SK-N-SH treated with all-trans-retinoic acid at 6 μM for 48 hours (cell line): ENCODE data around the gene SMCHD1.

Experiments
- ATAC-seq: fragments of 200-7000 bp; cut with Tn5 transposase; 3 replicates; pipeline ENCODE4 v1.9.1; 2020; ENCODE audit warnings: mild to moderate bottlenecking, moderate library complexity
- ARNTL ChIP-seq: fragments of 450-650 bp; formaldehyde crosslinking; IDR thresholded peaks from 2 replicates; pipeline ENCODE4 v1.5.0; 2020; ENCODE audit warnings: low read depth, mild to moderate bottlenecking, moderate library complexity, borderline replicate concordance
- BACH2 ChIP-seq: fragments of 250-450 bp; sonication (Bioruptor Pico); IDR thresholded peaks from 2 replicates; pipeline ENCODE4 v1.9.0; 2021; ENCODE audit warnings: mild to moderate bottlenecking, borderline replicate concordance
- CSDC2 ChIP-seq: fragments of 250-450 bp; sonication (Bioruptor Pico); IDR thresholded peaks from 2 replicates; pipeline ENCODE4 v1.5.0; 2020; ENCODE audit warnings: mild to moderate bottlenecking, moderate library complexity
- ESRRG ChIP-seq: fragments of 250-450 bp; sonication (Bioruptor Pico); IDR thresholded peaks from 2 replicates; pipeline ENCODE4 v1.6.1; 2021; ENCODE audit warnings: mild to moderate bottlenecking
- GLIS3 ChIP-seq: fragments of 250-450 bp; sonication (Bioruptor Pico); IDR thresholded peaks from 2 replicates; pipeline ENCODE4 v1.5.0; 2020; ENCODE audit warnings: mild to moderate bottlenecking, moderate library complexity
- ISL1 ChIP-seq: fragments of 250-450 bp; sonication (Bioruptor Pico); IDR thresholded peaks from 2 replicates; pipeline ENCODE4 v2.1.2; 2022; ENCODE audit warnings: mild to moderate bottlenecking, moderate library complexity
- OSR1 ChIP-seq: fragments of 250-450 bp; sonication (Bioruptor Pico); IDR thresholded peaks from 2 replicates; pipeline ENCODE4 v1.8.0; 2022; ENCODE audit warnings: moderate library complexity, mild to moderate bottlenecking, inconsistent platforms
- PPARA ChIP-seq: fragments of 250-450 bp; sonication (Bioruptor Pico); IDR thresholded peaks from 2 replicates; pipeline ENCODE4 v1.5.0; 2020; ENCODE audit warnings: mild to moderate bottlenecking, borderline replicate concordance
- SNAI2 ChIP-seq: fragments of 250-450 bp; sonication (Bioruptor Pico); IDR thresholded peaks from 2 replicates; pipeline ENCODE4 v1.5.0; 2020; ENCODE audit warnings: mild to moderate bottlenecking, moderate library complexity
- TCF4 ChIP-seq: fragments of 250-450 bp; sonication (Bioruptor Pico); IDR thresholded peaks from 2 replicates; pipeline ENCODE4 v1.8.0; 2021; ENCODE audit warnings: mild to moderate bottlenecking, moderate library complexity, borderline replicate concordance
- TOX ChIP-seq: fragments of 250-450 bp; sonication (Bioruptor Pico); IDR thresholded peaks from 2 replicates; pipeline ENCODE4 v1.8.0; 2021; ENCODE audit warnings: mild to moderate bottlenecking, moderate library complexity, borderline replicate concordance
- ZC3H10 ChIP-seq: fragments of 250-450 bp; sonication (Bioruptor Pico); IDR thresholded peaks from 2 replicates; pipeline ENCODE4 v1.5.1; 2021; ENCODE audit warnings: mild to moderate bottlenecking, moderate library complexity
- ZFP3 ChIP-seq: fragments of 250-450 bp; sonication (Bioruptor Pico); IDR thresholded peaks from 2 replicates; pipeline ENCODE4 v1.5.0; 2020; ENCODE audit warnings: mild to moderate bottlenecking, moderate library complexity
- ZFP30 ChIP-seq: fragments of 450-650 bp; formaldehyde crosslinking; IDR thresholded peaks from 2 replicates; pipeline ENCODE4 v1.5.0; 2022; ENCODE audit warnings: mild to moderate bottlenecking, moderate library complexity
- ZNF565 ChIP-seq: fragments of 450-650 bp; formaldehyde crosslinking; conservative IDR thresholded peaks from 2 replicates; pipeline ENCODE4 v1.5.0; 2020; ENCODE audit warnings: low read depth, mild to moderate bottlenecking, moderate library complexity
- ZNF70 ChIP-seq: fragments of 450-650 bp; formaldehyde crosslinking; IDR thresholded peaks from 2 replicates; pipeline ENCODE4 v1.5.0; 2020; ENCODE audit warnings: mild to moderate bottlenecking, moderate library complexity
- ZNF8 ChIP-seq: fragments of 450-650 bp; formaldehyde crosslinking; IDR thresholded peaks from 2 replicates; pipeline ENCODE4 v1.5.0; 2020; ENCODE audit warnings: mild to moderate bottlenecking, moderate library complexity
- TF ChIP-seq, protein P1 (sequence below): fragments of 250-450 bp; sonication (Bioruptor Pico); IDR thresholded peaks from 2 replicates; pipeline ENCODE4 v1.8.0; 2020; ENCODE audit warnings: mild to moderate bottlenecking, moderate library complexity, borderline replicate concordance
- TF ChIP-seq, protein P2 (sequence below): fragments of 250-450 bp; sonication (Bioruptor Pico); IDR thresholded peaks from 2 replicates; pipeline ENCODE4 v1.5.0; 2020; ENCODE audit warnings: mild to moderate bottlenecking, moderate library complexity
- TF ChIP-seq, protein P3 (sequence below): fragments of 250-450 bp; sonication (Bioruptor Pico); IDR thresholded peaks from 2 replicates; pipeline ENCODE4 v1.5.1; 2021; ENCODE audit warnings: mild to moderate bottlenecking, moderate library complexity
- TF ChIP-seq, protein P4 (sequence below): fragments of 250-450 bp; sonication (Bioruptor Pico); IDR thresholded peaks from 2 replicates; pipeline ENCODE4 v1.5.1; 2020; ENCODE audit warnings: low read depth, mild to moderate bottlenecking, moderate library complexity
- TF ChIP-seq, protein P5 (sequence below): fragments of 250-450 bp; sonication (Bioruptor Pico); IDR thresholded peaks from 2 replicates; pipeline ENCODE4 v1.8.0; 2021; ENCODE audit warnings: low read depth, mild to moderate bottlenecking, moderate library complexity, borderline replicate concordance

The SMCHD1 gene

DNA sequence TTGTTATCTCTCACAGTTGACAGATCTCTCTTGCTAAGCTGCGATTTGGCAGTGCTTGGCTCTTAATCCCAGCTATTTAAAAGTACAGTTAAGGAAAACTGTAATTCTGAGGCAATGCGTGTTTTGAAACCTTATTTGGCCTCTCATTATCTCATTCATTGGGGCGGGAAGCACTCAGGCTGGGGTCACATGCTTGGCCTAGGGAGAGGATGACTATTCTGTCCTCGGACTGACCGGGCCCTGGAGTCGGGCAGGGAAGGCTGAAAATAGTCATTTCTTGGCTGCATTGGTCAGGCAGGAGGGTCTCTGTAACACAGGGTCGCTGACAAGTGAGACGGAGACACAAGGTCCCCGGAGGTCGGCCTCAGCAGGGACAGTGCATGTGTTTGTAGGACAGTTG, 171.1 kb downstream of the SMCHD1 start:
- TF ChIP-seq ZNF8 (CRISPR knock-in tag) (no peak), BACH2 (no peak), ZC3H10 (CRISPR knock-in tag) (no peak), TCF4 (CRISPR knock-in tag) (no peak), ZNF565 (CRISPR knock-in tag) (no peak), PPARA (CRISPR knock-in tag) (no peak), ZFP3 (CRISPR knock-in tag) (no peak), TOX (CRISPR knock-in tag) (no peak), OSR1 (CRISPR knock-in tag) (no peak), SNAI2 (no peak), CSDC2 (no peak), GLIS3 (no peak), ISL1 (CRISPR knock-in tag) (no peak), ZNF70 (no peak)
- TF ChIP-seq, protein P1, sequence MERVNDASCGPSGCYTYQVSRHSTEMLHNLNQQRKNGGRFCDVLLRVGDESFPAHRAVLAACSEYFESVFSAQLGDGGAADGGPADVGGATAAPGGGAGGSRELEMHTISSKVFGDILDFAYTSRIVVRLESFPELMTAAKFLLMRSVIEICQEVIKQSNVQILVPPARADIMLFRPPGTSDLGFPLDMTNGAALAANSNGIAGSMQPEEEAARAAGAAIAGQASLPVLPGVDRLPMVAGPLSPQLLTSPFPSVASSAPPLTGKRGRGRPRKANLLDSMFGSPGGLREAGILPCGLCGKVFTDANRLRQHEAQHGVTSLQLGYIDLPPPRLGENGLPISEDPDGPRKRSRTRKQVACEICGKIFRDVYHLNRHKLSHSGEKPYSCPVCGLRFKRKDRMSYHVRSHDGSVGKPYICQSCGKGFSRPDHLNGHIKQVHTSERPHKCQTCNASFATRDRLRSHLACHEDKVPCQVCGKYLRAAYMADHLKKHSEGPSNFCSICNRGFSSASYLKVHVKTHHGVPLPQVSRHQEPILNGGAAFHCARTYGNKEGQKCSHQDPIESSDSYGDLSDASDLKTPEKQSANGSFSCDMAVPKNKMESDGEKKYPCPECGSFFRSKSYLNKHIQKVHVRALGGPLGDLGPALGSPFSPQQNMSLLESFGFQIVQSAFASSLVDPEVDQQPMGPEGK (CRISPR knock-in tag): no peak
- TF ChIP-seq, protein P2, sequence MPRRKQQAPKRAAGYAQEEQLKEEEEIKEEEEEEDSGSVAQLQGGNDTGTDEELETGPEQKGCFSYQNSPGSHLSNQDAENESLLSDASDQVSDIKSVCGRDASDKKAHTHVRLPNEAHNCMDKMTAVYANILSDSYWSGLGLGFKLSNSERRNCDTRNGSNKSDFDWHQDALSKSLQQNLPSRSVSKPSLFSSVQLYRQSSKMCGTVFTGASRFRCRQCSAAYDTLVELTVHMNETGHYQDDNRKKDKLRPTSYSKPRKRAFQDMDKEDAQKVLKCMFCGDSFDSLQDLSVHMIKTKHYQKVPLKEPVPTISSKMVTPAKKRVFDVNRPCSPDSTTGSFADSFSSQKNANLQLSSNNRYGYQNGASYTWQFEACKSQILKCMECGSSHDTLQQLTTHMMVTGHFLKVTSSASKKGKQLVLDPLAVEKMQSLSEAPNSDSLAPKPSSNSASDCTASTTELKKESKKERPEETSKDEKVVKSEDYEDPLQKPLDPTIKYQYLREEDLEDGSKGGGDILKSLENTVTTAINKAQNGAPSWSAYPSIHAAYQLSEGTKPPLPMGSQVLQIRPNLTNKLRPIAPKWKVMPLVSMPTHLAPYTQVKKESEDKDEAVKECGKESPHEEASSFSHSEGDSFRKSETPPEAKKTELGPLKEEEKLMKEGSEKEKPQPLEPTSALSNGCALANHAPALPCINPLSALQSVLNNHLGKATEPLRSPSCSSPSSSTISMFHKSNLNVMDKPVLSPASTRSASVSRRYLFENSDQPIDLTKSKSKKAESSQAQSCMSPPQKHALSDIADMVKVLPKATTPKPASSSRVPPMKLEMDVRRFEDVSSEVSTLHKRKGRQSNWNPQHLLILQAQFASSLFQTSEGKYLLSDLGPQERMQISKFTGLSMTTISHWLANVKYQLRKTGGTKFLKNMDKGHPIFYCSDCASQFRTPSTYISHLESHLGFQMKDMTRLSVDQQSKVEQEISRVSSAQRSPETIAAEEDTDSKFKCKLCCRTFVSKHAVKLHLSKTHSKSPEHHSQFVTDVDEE: no peak
- TF ChIP-seq, protein P3, sequence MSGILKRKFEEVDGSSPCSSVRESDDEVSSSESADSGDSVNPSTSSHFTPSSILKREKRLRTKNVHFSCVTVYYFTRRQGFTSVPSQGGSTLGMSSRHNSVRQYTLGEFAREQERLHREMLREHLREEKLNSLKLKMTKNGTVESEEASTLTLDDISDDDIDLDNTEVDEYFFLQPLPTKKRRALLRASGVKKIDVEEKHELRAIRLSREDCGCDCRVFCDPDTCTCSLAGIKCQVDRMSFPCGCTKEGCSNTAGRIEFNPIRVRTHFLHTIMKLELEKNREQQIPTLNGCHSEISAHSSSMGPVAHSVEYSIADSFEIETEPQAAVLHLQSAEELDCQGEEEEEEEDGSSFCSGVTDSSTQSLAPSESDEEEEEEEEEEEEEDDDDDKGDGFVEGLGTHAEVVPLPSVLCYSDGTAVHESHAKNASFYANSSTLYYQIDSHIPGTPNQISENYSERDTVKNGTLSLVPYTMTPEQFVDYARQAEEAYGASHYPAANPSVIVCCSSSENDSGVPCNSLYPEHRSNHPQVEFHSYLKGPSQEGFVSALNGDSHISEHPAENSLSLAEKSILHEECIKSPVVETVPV (CRISPR knock-in tag): no peak
- TF ChIP-seq, protein P4, sequence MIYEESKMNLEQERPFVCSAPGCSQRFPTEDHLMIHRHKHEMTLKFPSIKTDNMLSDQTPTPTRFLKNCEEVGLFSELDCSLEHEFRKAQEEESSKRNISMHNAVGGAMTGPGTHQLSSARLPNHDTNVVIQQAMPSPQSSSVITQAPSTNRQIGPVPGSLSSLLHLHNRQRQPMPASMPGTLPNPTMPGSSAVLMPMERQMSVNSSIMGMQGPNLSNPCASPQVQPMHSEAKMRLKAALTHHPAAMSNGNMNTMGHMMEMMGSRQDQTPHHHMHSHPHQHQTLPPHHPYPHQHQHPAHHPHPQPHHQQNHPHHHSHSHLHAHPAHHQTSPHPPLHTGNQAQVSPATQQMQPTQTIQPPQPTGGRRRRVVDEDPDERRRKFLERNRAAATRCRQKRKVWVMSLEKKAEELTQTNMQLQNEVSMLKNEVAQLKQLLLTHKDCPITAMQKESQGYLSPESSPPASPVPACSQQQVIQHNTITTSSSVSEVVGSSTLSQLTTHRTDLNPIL (CRISPR knock-in tag): no peak
- no peak for ATAC-seq

DNA sequence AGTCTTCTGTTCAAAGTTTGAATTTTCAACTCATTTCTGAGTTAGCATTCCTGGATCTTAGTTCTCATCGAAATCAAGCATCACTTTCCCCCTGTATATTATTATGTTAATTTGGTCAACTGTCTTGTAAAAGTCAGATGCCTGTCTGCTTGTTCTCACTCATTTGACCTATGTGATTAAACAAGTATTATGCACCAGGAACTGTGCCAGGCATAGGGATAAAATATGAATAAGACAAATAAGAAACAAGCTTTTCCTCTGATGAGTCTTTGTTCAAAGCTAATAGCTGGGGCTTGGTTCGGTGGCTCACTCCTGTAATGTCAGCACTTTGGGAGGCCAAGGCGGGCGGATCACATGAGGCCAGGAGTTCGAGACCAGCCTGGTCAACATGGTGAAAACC, 171.5 kb downstream of the SMCHD1 start:
- no peak for ATAC-seq
- TF ChIP-seq TCF4 (CRISPR knock-in tag) (no peak), ZNF70 (no peak), GLIS3 (no peak), BACH2 (no peak), ESRRG (no peak), TOX (CRISPR knock-in tag) (no peak), PPARA (CRISPR knock-in tag) (no peak), ZC3H10 (CRISPR knock-in tag) (no peak), ZFP30 (CRISPR knock-in tag) (no peak), ISL1 (CRISPR knock-in tag) (no peak), ARNTL (CRISPR knock-in tag) (no peak), ZNF565 (CRISPR knock-in tag) (no peak), CSDC2 (no peak), OSR1 (CRISPR knock-in tag) (no peak), SNAI2 (no peak)
- TF ChIP-seq, protein P1 (CRISPR knock-in tag): no peak
- TF ChIP-seq, protein P3 (CRISPR knock-in tag): no peak
- TF ChIP-seq, protein P5, sequence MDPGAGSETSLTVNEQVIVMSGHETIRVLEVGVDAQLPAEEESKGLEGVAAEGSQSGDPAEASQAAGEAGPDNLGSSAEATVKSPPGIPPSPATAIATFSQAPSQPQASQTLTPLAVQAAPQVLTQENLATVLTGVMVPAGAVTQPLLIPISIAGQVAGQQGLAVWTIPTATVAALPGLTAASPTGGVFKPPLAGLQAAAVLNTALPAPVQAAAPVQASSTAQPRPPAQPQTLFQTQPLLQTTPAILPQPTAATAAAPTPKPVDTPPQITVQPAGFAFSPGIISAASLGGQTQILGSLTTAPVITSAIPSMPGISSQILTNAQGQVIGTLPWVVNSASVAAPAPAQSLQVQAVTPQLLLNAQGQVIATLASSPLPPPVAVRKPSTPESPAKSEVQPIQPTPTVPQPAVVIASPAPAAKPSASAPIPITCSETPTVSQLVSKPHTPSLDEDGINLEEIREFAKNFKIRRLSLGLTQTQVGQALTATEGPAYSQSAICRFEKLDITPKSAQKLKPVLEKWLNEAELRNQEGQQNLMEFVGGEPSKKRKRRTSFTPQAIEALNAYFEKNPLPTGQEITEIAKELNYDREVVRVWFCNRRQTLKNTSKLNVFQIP (CRISPR knock-in tag): no peak
- TF ChIP-seq, protein P2: no peak
